ENCODE measurements around the gene PKD2L1.

DNA sequence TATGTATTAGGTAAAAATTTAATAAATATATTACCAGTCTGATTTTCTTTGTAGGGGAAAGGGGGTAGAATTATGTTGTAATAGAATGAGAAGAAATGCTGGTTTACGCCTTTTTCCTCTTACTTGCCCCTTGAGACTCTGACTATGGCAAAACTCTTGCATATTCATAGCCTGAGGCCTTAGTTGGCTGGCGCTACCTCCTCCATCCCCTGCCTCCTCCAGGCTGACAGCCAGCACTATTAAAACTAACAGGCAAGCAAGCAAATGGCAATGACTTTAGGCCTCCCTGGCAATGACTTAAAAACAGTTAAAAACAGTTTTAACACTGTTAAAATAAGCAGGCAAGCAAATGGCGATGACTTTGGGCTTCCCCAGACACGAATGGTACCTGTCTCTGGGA lies 14.4 kb downstream of the PKD2L1 start:
- no peak for TF ChIP-seq EP300 (IDR thresholded peaks at IDR 0.05)
- TF ChIP-seq, protein P1, sequence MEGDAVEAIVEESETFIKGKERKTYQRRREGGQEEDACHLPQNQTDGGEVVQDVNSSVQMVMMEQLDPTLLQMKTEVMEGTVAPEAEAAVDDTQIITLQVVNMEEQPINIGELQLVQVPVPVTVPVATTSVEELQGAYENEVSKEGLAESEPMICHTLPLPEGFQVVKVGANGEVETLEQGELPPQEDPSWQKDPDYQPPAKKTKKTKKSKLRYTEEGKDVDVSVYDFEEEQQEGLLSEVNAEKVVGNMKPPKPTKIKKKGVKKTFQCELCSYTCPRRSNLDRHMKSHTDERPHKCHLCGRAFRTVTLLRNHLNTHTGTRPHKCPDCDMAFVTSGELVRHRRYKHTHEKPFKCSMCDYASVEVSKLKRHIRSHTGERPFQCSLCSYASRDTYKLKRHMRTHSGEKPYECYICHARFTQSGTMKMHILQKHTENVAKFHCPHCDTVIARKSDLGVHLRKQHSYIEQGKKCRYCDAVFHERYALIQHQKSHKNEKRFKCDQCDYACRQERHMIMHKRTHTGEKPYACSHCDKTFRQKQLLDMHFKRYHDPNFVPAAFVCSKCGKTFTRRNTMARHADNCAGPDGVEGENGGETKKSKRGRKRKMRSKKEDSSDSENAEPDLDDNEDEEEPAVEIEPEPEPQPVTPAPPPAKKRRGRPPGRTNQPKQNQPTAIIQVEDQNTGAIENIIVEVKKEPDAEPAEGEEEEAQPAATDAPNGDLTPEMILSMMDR (IDR thresholded peaks at IDR 0.05) = no peak

Measured in sigmoid colon (tissue), 4 donors.